Measurements from ENCODE around the gene SPRED1.

GRCh38 chr15:38308797-38309196 is 56.2 kb downstream of the SPRED1 start:
- no peak for TF ChIP-seq CTCF (IDR thresholded peaks at IDR 0.05; ENCODE audit: low read depth, low read length, poor library complexity, severe bottlenecking)
- no peak for TF ChIP-seq EZH2phosphoT487 (IDR thresholded peaks at IDR 0.05; ENCODE audit: borderline replicate concordance, low read length)
